HG02970 (cell line): ENCODE data around the gene PROCA1.
A peak's percentile ranks its signal among the peaks of the same experiment; 100 is the strongest.
"Not testable (repeated sequence)": the region's sequence is repeated elsewhere in the genome, so short reads cannot be mapped to it uniquely, and the experiment has no call there.

ENCODE experiments used
- ATAC-seq: cut with Tn5 transposase; IDR thresholded peaks from one replicate; pipeline ENCODE4 v1.9.1; 2021; ENCODE audit warnings: mild to moderate bottlenecking, moderate library complexity, moderate number of reproducible peaks; ENCODE audit not compliant: unreplicated experiment, low FRiP score

PROCA1 gene

GRCh38 chr17:28744972-28745785 is 33.5 kb upstream of the PROCA1 start:
- ATAC-seq: no peak

DNA sequence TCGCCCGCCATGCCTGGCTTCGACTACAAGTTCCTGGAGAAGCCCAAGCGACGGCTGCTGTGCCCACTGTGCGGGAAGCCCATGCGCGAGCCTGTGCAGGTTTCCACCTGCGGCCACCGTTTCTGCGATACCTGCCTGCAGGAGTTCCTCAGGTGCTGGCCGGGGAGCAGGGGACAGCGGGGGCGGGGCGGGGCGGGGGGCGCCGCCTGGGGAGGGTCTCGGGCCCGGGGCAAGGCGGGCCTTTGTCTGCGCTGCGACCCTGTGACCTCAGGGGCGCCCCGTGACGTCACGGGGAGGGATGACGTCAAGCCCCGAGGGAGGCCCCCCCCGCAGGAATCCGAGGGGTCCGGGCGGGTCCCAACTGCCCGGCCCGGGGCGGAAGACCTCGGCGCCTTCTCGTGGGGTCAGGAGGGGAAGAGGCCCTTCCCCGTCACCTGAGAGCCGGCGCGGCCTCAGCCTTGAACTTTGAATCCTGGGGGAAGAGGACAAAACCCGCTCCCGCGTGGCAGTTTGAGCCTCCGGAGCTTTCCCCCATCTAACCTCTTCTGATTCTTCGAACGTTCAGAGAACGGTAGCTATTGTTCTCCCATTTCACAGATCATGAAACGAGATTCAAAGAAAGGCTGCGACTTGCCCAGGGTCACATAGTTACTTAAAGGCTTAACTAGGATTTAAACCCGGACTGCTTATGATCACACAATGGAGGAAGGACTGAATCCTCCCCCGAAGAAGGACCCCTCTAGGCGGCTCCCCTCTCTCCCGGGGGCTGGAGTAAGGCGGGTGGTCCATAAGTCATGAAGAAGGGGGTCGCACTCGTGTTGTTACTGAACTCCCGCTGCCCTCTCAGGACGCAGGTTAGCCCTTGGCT is 32.6 kb upstream of the PROCA1 start:
- ATAC-seq: peak; percentile 36

- peak; percentile 64 for ATAC-seq
These were observed 31.8 kb upstream of the PROCA1 start, which contains the start of gene TRAF4 for GRCh38 chr17:28743243-28744103. TRAF4 (plus strand) TSS chr17:28744011; CDS start chr17:28744113, 102 bp downstream.

DNA sequence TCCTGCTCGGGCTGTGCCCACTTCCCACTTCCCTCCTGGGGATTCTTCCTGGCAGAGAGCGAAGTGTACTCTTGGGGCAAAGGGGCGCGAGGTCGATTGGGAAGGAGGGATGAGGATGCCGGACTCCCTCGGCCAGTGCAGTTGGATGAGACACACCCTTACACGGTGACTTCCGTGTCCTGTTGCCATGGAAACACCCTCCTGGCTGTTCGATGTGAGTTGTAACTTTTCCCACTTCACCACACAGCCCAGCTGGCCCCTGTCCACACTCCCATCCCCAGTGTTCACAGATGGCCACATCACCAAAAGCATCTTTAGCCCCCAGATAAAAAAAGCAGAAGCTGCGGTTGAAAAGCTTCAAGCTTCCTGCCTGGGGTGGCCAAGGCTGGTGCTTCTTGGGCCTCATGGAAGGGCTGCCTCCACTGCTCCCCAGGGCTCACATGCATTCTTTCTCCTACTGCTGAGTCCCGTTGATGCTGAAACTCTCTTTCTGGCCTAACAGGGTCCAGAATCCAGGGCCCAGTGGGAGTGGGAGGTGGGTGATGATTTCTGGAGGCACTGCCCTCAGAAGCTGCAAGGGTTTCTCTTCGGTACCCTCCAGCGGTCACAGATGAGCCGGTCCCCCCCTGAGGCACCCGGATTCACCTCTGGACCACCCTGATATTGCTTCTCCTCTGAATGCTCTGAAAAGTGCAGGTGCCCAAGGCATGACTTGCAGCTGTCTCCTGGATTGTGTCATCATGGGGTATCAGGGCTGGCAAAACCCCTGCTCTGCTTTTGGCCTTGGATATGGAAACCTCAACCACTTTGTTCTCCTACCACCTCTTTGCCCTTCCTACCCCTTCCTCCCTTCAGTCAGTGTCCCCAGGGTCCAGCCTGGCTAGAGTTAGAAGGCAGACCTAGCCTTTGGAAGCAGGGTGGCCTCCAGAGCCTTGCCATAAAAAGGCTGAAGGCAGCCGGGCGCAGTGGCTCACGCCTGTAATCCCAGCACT is 30.0 kb upstream of the PROCA1 start:
- no peak for ATAC-seq

DNA sequence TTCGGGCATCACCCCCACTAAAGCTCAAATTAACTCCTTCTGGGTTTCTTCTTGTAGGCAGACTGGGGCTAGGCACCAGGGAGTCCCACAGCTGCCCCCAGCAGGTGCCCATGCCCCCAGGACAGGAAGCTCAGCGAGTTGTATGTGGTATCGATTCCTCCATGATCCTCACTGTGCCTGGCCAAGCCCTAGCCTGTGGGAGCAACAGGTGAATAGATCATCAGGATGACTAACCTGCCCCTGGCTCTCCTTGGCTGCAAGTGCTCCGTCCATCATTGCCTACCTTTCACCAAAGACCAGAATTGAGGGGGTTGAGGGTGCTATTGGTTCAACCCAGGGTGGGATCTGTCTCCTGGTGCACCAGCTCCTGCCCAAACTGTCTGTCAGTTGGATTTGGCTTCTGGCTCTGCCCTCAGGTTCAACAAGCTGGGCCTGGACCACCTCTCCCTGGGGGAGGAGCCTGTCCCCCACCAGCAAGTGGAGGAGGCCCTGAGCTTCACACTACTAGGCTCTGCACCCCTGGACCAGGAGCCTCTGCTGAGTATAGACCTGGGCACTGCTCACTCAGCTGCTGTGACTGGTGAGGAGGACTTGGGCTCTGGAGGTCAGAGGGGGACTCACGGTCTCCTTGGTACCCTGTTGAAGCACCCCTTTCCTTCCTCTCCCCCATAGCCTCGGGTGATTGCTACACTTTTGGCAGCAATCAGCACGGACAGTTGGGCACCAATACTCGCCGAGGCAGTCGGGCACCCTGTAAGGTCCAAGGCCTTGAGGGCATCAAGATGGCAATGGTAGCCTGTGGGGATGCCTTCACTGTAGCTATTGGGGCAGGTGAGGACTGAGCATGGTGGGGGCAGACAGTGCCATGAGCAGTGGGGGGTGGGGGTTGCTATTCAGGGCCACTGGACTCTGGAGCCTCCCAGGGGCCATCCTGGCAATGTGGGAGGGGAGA is 29.0 kb upstream of the PROCA1 start:
- no peak for ATAC-seq

- ATAC-seq: no peak
These were observed 27.1 kb upstream of the PROCA1 start for GRCh38 chr17:28738680-28739384.

DNA sequence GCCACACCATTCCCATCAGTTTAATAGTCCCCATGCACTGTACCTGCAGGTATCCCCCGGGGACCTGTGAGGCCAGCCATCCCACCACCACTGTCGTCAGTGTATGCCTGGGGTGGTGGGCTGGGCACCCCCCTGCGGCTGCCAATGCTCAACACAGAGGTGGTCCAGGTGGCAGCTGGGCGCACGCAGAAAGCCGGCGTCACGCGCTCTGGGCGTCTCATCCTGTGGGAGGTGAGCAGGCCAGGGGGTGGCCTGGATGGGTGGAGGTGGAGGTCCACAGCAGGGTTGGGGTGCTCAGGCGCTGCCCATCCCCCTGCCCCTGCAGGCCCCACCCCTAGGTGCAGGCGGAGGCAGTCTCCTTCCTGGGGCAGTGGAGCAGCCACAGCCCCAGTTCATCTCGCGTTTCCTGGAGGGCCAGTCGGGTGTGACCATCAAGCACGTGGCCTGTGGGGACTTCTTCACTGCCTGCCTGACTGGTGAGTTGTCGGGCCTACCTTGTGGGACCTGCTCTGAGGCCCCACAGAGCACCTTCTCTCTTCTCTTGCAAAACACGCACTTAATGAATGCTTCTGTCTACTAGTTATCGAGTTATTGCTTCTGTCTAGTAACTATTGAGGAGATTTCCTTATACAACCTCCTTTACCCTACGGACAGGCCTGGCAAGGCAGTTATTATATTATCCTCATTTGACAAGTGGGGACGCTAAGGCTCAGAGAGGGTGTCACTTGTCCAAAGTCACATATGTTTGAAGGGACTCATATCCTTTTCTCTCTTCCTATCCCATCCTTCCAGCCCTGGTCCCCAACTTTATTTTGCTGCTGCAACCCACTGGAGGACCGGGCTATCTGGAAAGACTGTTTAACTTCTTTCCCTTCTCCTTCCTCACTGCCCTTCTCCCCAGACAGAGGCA is 26.3 kb upstream of the PROCA1 start:
- peak; percentile 48 for ATAC-seq

DNA sequence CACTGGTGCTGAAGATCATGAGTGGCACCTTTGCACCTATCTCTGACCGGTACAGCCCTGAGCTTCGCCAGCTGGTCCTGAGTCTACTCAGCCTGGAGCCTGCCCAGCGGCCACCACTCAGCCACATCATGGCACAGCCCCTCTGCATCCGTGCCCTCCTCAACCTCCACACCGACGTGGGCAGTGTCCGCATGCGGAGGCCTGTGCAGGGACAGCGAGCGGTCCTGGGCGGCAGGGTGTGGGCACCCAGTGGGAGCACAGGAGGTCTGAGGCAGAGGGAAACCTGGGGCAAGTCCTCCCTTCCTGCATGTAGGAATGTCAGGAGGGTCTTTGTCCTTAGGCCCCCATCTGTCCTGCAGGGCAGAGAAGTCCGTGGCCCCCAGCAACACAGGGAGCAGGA is 25.6 kb upstream of the PROCA1 start:
- no peak for ATAC-seq

GRCh38 chr17:28735913-28736769 is 24.5 kb upstream of the PROCA1 start:
- ATAC-seq: not testable (repeated sequence)

DNA sequence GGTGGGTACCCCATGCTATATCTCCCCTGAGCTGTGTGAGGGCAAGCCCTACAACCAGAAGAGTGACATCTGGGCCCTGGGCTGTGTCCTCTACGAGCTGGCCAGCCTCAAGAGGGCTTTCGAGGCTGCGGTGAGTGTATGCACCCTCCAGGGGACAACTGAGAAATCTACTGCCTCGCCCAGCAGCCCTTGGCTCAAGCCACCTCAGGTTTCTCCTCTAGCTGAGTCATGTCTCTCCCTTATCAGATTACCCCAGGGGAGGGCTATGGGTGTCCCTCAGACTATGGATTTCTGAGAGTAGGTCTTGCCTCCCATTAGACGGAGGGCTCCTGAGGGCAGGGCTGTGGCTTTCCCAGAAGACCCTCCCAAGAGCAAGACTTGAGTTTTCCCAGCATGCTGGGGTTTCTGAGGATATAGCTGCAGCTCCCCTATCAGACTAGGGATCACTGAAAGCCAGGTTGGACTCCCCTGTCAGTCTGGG is 23.6 kb upstream of the PROCA1 start:
- no peak for ATAC-seq

DNA sequence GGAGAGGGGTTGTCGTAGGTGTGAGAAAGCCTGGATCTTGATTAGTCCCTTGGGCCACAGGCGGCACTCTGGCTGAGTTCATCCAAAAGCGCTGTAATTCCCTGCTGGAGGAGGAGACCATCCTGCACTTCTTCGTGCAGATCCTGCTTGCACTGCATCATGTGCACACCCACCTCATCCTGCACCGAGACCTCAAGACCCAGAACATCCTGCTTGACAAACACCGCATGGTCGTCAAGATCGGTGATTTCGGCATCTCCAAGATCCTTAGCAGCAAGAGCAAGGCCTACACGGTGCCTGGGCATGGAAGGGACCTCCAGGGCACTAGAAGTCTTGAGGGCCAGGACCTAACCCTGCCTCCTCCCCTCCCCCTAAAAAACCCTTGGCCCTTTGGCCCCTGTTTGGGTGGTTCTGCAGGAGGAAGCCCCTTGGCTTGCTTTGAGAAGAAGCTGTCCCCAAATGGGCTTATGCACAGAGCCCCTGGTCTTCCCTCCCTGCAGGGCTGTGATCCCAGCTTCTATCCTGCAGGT is 23.1 kb upstream of the PROCA1 start:
- ATAC-seq: no peak

DNA sequence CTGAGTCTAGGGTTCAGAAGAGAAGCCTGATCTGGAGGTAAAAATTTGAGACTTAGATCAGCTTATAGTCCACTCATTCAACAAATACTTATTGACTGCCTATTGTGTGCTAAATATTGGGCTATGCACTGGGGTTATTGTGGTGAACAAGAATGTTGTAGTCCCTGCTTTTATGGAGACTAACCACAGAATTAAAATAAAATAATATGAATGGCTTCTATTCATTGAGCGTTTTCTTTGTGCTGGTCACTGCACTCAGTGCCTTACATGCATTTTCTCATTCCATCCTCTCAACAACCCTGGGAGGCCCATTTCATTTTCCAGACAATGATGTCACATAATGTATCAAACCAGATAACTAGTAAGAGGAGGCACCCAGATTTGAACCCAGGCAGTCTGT is 21.7 kb upstream of the PROCA1 start:
- ATAC-seq: no peak

DNA sequence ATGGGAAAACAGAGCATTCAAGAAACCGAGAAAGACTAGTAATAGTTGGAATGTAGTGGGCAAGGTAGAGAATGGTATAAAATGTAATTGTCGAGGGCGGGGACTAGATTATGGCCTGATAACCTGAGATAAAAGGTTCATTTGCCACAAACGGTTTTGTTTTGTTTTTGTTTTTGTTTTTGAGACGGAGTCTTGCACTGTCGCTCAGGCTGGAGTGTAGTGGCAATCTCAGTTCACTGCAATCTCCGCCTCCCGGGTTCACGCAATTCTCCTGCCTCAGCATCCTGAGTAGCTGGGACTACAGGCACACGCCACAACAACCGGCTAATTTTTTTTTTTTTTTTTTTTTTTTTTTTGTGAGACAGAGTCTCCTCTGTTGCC is 18.3 kb upstream of the PROCA1 start:
- ATAC-seq: no peak

DNA sequence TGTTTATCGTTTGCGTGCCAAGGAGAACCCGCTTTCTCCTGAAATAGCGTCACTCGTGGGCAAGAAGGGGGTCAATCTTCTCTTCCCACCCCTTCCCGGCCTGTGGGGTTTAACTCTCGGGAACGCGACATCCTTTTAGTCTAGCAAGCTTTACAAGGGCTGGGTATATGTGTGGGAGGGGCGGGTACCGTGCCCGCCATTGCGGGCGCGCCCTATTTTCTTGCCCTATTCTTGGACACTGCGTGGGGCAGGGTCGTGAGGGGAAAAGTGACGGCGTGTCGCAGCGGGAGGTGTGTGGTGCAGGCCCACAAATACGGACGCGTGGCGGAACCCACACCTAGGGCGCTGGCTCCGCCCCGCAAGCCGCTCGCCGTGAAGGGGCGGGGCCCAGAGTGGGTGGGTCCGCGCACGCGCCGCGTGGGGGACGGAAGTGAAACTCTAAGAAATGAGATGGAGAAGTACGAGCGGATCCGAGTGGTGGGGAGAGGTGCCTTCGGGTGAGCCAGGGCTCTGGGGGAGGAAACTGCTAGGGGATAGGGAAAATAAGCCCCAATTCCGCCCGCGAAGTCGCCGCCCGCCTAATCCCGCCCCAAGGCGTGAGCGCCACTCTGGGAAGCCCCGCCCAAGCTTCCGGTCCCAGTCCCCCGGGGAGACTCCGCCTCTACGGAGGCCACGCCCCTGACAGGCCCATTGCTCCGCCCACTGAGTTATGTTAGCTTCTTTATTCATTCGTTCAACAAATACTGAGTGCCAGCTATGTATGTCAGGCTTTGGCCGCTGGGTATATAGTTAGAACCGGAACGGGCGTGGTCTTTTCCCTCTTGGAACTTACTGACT is 16.9 kb upstream of the PROCA1 start, which contains the start of gene NEK8:
NEK8 (plus strand) TSS at position 425 of the 837 bp plus-strand sequence; CDS start at position 451, 26 bp downstream.
- ATAC-seq: peak; percentile 38
